ENCODE measurements around the gene PACSIN2. TPM values are rescaled to one million over a fixed set of nuclear protein-coding genes. Genes with fewer than 3 reads are reported as not detected.

The PACSIN2 gene
- total and polyA plus RNA-seq, 10 of the 15 experiments (the other 5 are each of a cell fraction or from before 2014, with no cell fraction given) = 0.93 to 78.7 (median 46.8) TPM

DNA sequence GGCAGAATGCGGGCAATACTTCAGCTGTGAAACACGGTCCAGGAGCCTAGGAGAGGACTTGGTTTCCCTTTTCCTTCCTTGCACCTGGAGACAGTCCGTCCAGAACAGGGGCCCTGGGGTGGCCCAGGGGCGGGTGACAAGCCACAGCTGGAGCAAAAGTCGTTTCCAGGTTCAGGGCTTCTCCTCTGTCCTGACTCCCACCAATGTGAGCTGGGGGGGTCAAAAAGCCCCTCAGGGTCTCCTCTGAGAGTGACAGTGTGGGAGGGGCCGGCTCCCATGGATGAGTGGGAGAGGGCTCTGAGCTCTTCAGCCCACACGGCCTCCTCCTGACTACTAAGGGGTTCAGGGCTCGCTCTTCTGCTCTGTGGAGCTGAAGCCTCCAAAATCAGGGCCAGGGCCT is 137.8 kb downstream of the PACSIN2 start (continued):
- TF ChIP-seq, protein P1, sequence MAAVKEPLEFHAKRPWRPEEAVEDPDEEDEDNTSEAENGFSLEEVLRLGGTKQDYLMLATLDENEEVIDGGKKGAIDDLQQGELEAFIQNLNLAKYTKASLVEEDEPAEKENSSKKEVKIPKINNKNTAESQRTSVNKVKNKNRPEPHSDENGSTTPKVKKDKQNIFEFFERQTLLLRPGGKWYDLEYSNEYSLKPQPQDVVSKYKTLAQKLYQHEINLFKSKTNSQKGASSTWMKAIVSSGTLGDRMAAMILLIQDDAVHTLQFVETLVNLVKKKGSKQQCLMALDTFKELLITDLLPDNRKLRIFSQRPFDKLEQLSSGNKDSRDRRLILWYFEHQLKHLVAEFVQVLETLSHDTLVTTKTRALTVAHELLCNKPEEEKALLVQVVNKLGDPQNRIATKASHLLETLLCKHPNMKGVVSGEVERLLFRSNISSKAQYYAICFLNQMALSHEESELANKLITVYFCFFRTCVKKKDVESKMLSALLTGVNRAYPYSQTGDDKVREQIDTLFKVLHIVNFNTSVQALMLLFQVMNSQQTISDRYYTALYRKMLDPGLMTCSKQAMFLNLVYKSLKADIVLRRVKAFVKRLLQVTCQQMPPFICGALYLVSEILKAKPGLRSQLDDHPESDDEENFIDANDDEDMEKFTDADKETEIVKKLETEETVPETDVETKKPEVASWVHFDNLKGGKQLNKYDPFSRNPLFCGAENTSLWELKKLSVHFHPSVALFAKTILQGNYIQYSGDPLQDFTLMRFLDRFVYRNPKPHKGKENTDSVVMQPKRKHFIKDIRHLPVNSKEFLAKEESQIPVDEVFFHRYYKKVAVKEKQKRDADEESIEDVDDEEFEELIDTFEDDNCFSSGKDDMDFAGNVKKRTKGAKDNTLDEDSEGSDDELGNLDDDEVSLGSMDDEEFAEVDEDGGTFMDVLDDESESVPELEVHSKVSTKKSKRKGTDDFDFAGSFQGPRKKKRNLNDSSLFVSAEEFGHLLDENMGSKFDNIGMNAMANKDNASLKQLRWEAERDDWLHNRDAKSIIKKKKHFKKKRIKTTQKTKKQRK (IDR thresholded peaks at IDR 0.05; ENCODE audit: low read depth, low read length) = no peak
- TF ChIP-seq TBL1XR1 (IDR thresholded peaks at IDR 0.05; ENCODE audit: low read depth, low read length) (no peak), NFXL1 (IDR thresholded peaks at IDR 0.05; ENCODE audit: borderline replicate concordance) (no peak), BACH1 (IDR thresholded peaks at IDR 0.05; ENCODE audit: borderline replicate concordance) (no peak), MYC (IDR thresholded peaks at IDR 0.05; ENCODE audit: insufficient read depth, insufficient read length, insufficient replicate concordance, low read length, severe bottlenecking) (no peak), ZNF622 (IDR thresholded peaks at IDR 0.05) (no peak), RBBP5 (conservative IDR thresholded peaks at IDR 0.05) (no peak), RFX5 (IDR thresholded peaks at IDR 0.05; ENCODE audit: low read depth, low read length) (no peak)

DNA sequence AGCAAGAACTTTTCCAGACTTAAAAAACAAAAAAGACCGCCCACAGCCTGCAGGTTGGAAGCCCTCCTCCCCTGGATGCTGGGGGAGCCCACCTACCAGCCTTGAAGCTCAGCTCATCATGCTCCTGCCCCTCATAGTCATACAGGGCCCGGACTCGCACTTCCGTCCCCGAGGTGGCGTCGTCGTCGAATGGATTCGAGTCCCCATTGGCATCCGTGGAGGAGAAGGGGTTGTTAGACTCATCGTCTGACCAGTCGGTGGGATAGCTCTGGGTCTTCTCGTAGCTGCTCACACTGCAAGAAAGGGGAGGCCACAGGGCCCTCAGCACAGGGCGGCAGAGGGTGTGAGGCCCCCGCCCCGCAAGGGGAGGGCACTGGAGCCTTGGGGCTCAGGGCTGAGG is 138.9 kb downstream of the PACSIN2 start:
- no peak overlapping the region for H3K4me3 ChIP-seq
- H3K27me3 ChIP-seq (replicated peaks in 1 of 2; ENCODE audit: control insufficient read depth in 2 of 2, insufficient read depth in 2 of 2, low read length in 1 of 2) = no peaks in the 10 kb centered on the region
- no peak overlapping the region for H3K4me2 ChIP-seq (ENCODE audit: control insufficient read depth, insufficient read depth)
- no peaks in the 10 kb centered on the region for H3K79me2 ChIP-seq (ENCODE audit: control insufficient read depth, insufficient read depth, low read length)
- in situ Hi-C loops (cut with MboI) = no loop called here
- SMC1A ChIA-PET (ENCODE audit: uncharacterized antibody, unreplicated experiment) = no interaction called here
- WGBS (ENCODE audit: insufficient coverage, insufficient replicate concordance, low lambda C conversion rate, missing lambda C conversion rate) = 99% methylated on average over 17 of the region's 17 CpGs
- no peak overlapping the region for H3K9ac ChIP-seq (ENCODE audit: control insufficient read depth, insufficient read depth, low read length)
- RAD21 ChIA-PET (ENCODE audit: unreplicated experiment) = no interaction called here
- peaks cover 25 to 55% of the 10 kb centered on the region in 2 experiments; a peak in 3 of 4 replicates for H3K36me3 ChIP-seq (ENCODE audit: control insufficient read depth in 2 of 2, insufficient read depth in 2 of 2, low read length in 1 of 2)
- BruUV-seq (replicated peaks) = no TSS peak
- CTCF ChIA-PET = no interaction called here
- H3K4me1 ChIP-seq (ENCODE audit: control insufficient read depth, insufficient read depth, low read length) = no peaks in the 10 kb centered on the region
- POLR2A ChIA-PET = no interaction called here
- no peak for DNase-seq (ENCODE audit: low read depth, low spot score)
- H4K20me1 ChIP-seq (ENCODE audit: control insufficient read depth, insufficient read depth) = no peaks in the 10 kb centered on the region
- ATAC-seq = no peak
- intact Hi-C loops (cut with micrococcal nuclease; ENCODE audit: unreplicated experiment) = no loop called here
- no peak for FAIRE-seq
- H3K27ac ChIP-seq (ENCODE audit: control insufficient read depth, insufficient read depth) = no peak overlapping the region
- H2AFZ ChIP-seq (ENCODE audit: control insufficient read depth, low read depth, low read length) = no peak overlapping the region
- H3K9me3 ChIP-seq (replicated peaks; ENCODE audit: control insufficient read depth, insufficient read depth, low read length) = no peaks in the 10 kb centered on the region
- TF ChIP-seq RFX5 (IDR thresholded peaks at IDR 0.05; ENCODE audit: low read depth, low read length) = no peak
- TF ChIP-seq, protein P2, sequence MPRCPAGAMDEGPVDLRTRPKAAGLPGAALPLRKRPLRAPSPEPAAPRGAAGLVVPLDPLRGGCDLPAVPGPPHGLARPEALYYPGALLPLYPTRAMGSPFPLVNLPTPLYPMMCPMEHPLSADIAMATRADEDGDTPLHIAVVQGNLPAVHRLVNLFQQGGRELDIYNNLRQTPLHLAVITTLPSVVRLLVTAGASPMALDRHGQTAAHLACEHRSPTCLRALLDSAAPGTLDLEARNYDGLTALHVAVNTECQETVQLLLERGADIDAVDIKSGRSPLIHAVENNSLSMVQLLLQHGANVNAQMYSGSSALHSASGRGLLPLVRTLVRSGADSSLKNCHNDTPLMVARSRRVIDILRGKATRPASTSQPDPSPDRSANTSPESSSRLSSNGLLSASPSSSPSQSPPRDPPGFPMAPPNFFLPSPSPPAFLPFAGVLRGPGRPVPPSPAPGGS (IDR thresholded peaks at IDR 0.05; ENCODE audit: borderline replicate concordance, insufficient read depth, low read depth, low read length, poor library complexity, severe bottlenecking) = no peak
- no peak for TF ChIP-seq CHD4 (IDR thresholded peaks at IDR 0.05)
- TF ChIP-seq STAT3 (IDR thresholded peaks at IDR 0.05; ENCODE audit: low read depth, low read length) = no peak
- TF ChIP-seq ZZZ3 (IDR thresholded peaks at IDR 0.05; ENCODE audit: control insufficient read depth, insufficient read length, low read depth) = no peak
- TF ChIP-seq BCL11A (IDR thresholded peaks at IDR 0.05; ENCODE audit: low read depth, low read length) = no peak
- TF ChIP-seq KLF5 (IDR thresholded peaks at IDR 0.05; ENCODE audit: partially characterized antibody) = no peak
- TF ChIP-seq ZNF274 (IDR thresholded peaks at IDR 0.05; ENCODE audit: insufficient read depth, insufficient read length) = no peak
- no peak for TF ChIP-seq DPF2 (IDR thresholded peaks at IDR 0.05)
- TF ChIP-seq NBN (IDR thresholded peaks at IDR 0.05) = no peak
- no peak for TF ChIP-seq CBX3 (IDR thresholded peaks at IDR 0.05; ENCODE audit: borderline replicate concordance, low read depth)
- TF ChIP-seq FOXK2 (IDR thresholded peaks at IDR 0.05) = no peak
- TF ChIP-seq ZNF207 (IDR thresholded peaks at IDR 0.05; ENCODE audit: borderline replicate concordance) = no peak

Data from GM12878 (cell line).